A204.1 (cell line): ENCODE results near the gene TPM4.

Experiments
- FAIRE-seq: peaks from 2 replicates; lab custom pipeline; 2012; peaks lifted over from hg19 to GRCh38; lab: Jason Lieb, UNC

Gene TPM4

GRCh38 chr19:16041991-16042386, 34.3 kb upstream of the TPM4 start:
- FAIRE-seq, result no peak

DNA sequence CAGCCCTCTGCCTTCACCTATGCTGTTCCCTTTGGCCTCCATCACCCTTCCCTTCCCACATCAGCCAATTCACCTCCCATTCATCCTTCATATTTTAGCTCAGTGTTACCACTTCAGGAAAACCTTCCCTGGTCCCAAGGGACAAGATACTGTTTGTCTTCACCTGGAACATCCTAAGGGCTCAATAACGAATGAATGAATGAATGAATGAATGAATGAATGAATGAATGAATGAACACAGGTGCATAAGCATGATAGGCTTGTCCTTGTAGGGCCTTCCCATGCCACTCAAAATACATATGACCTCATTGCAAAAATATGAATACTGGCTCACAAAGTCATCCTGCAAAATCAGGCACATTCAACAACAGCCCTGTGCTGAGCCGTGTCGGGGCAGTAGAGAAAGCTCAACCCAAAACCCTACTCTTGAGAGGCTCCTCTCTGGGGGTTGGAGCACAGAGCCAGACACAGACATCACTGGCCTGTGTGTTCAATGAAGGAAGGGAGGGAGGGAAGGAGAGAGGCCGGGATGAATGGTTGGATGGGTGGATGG, 33.7 kb upstream of the TPM4 start:
- no peak for FAIRE-seq

- FAIRE-seq, result no peak
These were observed 33.0 kb upstream of the TPM4 start for GRCh38 chr19:16043156-16043757.

GRCh38 chr19:16044746-16045145, 31.5 kb upstream of the TPM4 start:
- FAIRE-seq, result no peak

- no peak for FAIRE-seq
These were observed 31.1 kb upstream of the TPM4 start for GRCh38 chr19:16045171-16045570.

DNA sequence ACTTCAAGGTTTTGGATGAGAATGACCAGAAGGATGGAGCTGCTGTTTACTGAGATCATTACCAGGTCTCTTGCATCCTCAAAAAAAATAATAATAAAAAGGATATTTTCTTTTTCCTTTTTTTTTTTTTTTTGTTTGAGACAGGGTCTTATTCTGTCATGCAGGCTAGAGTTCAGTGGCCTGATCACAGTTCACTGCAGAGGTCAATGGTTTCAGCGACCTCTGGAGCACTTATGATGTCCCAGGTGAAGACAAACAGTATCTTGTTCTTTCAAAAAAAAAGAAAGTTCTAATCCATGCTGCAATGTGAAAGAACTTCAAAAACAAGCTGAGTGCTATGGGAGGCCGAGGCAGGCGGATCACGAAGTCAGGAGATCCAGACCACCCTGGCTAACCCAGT, 30.4 kb upstream of the TPM4 start:
- no peak for FAIRE-seq

GRCh38 chr19:16048583-16048982, 27.7 kb upstream of the TPM4 start:
- FAIRE-seq, result no peak

DNA sequence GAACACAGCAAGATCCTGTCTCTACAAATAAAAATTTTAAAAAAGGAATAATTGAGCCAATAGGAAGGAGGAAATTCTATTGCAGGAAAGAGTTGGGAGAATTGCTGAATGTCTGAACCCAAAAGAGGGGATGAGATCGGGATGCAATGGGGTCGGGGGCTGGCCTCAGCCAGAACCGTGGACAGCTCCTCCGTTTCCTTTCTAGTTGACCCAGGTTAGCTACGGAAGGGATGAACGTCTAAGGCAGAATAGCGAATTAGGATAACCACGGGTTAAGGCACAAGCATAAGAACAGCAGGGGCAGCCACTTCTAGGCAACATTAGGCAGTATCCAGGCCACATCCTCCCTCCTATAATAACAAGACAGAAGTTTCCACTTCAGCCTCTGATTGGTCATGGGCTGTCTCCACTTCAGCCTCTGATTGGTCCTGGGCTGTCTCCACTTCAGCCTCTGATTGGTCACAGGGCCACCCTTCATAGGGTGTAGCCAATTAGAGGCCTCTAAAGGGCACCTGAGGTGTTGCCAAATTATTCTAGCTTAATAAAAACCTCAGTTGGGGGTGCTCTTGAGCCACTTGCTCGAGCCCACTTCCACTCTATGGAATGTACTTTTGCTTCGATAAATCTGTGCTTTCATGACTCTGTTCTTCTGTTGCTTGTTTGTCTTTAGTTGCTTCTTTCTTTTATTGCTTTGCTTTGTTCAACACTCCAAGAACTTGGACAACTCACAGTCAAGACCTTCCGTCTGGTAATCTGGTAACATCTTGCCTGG, 24.9 kb upstream of the TPM4 start:
- FAIRE-seq, result no peak

- no peak for FAIRE-seq
These were observed 23.9 kb upstream of the TPM4 start for GRCh38 chr19:16052353-16052752.

DNA sequence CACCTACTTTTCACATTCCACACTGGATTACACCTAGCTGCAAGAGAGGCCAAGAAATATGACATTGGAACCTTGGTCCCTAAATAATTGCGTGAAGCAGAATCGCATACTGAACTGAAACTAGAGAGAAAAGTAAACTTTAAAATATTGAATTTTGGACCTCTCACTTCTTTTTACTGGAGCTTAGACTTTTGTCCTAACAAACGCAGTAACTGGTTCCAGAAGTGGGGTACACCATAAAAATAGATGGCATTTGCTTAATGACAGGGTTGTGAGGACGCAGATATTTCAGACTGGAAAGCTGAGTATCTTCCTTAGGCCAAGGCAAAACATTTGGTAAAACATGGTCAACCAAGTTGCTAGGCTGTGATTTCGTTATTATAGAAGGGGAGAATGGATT, 19.2 kb upstream of the TPM4 start:
- FAIRE-seq, result no peak

DNA sequence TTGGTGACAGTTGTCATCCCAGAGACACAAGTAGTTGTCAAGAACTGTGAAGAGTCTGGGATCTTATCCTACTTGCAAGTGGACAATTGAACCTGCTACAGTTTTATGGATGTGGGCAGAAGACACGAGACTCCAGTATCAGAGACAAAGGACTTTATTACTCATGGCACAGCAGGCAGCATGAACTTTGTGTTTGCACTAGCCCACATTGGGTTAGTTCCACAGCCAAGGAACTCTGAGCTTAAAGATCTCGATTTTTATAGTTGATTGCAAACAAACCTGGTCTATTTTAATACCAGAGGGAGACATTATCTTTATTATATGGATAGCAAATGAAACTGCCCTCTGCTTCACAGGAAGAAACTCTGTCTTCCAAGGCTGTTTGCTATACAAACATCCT, 16.0 kb upstream of the TPM4 start:
- no peak for FAIRE-seq

DNA sequence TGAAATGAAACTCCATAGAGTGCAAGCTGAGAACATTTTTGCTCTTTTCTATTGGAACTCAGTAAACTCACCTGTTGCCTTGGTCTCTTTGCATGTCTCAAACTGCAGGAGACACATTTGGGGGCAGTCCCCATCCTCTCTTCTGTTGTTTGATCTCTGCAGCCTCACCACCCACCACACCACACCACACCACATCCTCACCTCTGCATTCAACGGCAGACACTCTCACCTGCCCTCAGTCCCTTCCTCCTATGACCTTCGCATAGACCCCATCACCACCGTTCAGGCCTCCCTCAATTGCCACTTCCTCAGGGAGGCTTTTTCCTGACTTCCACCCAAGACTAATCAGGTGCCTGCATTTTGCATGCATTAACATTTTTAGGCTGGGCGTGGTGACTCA, 14.4 kb upstream of the TPM4 start:
- FAIRE-seq, result no peak

DNA sequence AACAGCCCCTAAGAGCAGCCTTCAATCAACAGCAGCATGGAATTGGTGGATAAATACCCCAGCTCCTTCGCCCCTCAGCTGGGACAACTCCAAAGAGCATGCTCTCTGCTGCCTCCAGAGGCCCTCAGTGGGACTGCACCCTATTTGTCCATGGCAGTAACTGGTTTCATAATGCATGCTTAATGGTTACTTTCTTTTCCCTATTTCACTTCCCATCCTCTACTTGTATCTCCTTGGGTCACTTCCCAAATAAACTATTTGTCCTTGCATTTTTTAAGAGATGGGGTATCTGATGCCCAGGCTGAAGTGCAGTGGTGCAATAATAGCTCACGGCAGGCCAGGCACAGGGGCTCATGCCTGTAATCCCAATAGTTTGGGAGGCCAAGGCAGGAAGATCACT, 13.5 kb upstream of the TPM4 start:
- no peak for FAIRE-seq

GRCh38 chr19:16064209-16064889, 11.9 kb upstream of the TPM4 start:
- no peak for FAIRE-seq

GRCh38 chr19:16066611-16067104, 9.6 kb upstream of the TPM4 start:
- no peak for FAIRE-seq

GRCh38 chr19:16067205-16067938, 8.9 kb upstream of the TPM4 start:
- FAIRE-seq, result no peak

DNA sequence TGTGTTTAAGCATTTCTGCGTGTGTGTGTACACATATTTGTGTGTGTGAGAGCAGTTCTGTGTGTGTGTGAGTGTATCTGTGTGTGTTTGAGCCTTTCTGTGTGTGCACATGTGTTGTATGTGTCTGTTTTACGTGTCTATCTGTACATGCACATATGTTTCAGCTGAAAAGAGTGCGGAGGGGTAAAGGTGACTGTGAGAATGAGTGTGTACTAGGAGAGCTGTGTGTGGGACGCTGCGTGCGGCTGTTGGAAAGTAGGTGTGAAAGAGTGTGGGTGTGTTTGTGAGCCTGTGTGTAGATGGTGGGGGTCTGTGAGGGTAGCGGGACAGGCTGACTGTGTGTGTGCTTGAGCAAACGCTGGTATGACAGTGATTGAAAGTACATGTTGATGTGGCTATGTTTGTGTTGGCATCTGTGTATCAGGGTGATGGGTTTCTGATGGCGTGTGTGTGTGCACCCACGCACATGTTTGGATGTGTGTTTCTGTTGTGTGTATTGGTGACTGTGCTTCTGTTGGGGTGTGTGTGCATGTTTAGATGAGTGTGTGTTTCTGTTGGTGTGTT, 7.5 kb upstream of the TPM4 start:
- FAIRE-seq, result no peak

DNA sequence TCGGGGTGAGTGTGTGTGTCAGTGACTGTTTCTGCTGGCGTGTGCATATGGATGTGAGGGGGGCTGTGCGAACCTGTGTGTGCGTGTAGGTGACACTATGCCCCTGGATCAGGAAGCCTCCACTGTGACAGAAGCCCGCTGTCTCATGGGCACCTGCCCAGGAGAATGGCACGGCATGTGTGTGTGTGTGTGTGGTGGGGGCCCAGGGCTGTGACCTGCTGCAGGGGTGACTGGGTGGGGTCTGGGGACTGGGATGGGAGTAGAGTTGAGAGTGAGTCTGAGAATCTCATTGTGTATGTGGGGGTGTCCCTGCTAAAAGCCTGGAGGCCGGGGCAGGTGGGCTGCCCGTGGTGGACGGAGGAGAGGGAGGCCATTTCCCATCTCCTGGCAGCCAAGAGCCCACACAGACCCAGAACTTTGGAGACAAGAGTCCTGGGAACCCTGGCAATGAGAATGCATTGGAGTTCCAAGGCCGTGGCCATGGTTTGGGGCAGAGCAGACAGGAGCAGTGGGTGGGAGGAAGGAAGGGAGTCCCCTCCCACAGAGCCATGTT, 6.4 kb upstream of the TPM4 start:
- no peak for FAIRE-seq

DNA sequence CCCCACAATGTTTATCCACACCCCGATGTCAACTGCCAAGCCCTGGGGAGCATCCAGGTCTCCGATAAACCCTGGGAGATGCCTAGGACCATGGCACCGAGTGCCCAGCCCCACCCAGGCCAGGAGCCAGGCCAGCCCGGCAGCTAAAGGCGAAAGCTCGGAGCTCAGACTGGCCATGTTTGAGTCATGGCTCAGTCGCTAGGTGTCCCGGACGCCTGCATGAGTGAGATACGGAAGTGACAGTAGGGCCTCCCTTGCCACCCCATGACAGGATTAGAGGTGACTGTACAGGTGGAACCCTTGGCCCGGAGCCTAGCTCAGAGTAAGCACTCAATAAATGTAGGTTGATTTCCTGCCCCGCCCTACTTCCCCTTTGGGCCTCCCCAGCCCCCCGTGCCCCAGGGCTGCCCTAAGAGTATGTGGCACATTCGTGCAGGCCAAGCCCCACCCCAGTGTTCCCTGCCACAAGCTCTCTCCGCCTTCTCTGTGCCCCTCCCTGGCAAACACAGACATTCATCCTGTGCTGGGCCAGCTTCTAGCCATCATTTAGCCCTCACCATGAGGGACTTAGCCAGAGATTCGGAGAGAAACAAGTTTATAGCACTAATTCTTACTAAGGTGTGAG, 5.8 kb upstream of the TPM4 start:
- no peak for FAIRE-seq

- no peak for FAIRE-seq
These were observed 5.1 kb upstream of the TPM4 start for GRCh38 chr19:16071072-16071691.

DNA sequence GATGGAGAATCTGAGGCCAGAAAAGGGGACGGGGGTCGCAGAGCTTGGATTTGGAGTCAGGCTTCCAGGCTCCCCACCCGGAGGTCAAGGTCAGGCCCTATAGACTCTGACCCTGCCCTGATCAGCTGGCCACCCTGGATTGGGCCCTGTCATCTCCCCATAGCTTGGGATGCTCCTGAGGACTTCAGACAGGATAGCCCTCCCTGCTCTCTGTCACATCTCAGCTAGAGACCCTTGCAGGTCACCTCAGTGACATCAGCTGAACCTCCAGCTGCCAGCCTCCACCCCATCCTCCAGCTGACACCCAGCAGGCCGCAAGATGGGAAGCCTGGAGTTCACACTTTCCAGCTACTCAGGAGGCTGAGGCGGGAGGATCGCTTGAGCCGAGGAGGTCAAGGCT, 2.8 kb upstream of the TPM4 start:
- FAIRE-seq, result no peak
